ENCODE measurements around the gene MRTFB.
A peak's percentile ranks its signal among the peaks of the same experiment; 100 is the strongest.

Gene MRTFB

DNA sequence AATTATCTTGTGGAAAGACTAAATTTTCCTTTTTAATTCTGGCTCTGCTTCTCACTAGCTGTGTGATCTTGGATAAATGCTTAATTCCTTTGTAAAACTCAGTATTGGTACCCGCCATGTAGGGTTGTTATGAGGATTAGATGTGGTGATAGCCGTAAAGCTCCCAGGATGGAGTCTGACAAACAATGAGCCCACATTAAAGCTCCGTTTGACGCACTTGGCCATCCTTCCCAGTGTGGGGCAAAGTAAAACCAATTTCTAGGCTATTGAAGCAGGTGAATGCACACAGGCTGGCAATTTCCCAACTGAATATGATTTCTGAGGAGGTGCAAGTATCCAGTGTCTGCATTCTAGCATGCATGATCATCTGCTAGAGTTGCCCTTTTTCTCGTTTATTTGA lies 123.6 kb downstream of the MRTFB start:
- H3K27ac ChIP-seq, result no peak overlapping the region
- TF ChIP-seq, protein P1, sequence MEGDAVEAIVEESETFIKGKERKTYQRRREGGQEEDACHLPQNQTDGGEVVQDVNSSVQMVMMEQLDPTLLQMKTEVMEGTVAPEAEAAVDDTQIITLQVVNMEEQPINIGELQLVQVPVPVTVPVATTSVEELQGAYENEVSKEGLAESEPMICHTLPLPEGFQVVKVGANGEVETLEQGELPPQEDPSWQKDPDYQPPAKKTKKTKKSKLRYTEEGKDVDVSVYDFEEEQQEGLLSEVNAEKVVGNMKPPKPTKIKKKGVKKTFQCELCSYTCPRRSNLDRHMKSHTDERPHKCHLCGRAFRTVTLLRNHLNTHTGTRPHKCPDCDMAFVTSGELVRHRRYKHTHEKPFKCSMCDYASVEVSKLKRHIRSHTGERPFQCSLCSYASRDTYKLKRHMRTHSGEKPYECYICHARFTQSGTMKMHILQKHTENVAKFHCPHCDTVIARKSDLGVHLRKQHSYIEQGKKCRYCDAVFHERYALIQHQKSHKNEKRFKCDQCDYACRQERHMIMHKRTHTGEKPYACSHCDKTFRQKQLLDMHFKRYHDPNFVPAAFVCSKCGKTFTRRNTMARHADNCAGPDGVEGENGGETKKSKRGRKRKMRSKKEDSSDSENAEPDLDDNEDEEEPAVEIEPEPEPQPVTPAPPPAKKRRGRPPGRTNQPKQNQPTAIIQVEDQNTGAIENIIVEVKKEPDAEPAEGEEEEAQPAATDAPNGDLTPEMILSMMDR (conservative IDR thresholded peaks at IDR 0.05), result no peak

DNA sequence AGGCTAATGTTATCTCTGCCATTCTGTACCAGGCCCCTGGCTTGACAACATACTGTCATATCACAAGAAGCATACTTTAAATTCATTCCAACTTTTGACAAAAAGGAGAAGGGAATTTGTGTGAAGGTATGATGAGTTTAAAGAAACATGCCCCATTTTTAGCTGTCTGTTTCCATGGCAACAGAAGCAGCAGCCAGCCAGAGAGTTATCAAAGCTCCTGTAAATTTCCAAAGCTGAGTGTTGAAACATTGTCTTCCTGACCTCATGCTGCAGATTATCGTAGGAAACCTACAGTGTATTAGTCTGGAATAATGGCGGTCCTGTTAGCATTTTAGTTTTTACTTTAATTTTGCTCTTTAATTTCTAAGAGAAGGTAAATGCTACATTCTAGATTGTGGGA lies 124.9 kb downstream of the MRTFB start:
- peak overlapping the region; percentile 53 for H3K27ac ChIP-seq
- TF ChIP-seq, protein P1 (conservative IDR thresholded peaks at IDR 0.05), result no peak

DNA sequence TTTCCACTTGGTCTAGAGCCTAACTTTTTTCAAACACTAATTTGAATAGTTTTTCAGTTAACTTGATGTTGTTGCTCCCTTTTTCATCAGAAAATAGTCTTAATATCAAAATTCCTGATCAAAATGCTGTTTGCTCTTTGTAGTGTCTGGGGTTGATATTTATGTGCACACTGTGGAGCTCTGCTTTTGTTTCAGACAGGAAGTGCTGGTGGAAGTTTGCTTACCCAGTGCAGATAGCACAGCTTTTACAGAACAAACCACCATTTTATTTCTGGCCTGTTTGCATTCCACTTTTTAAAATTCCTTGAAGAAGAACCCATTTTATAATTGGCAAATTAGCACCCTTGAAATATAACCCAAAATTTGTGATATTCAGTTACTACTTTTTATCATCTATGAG lies 125.4 kb downstream of the MRTFB start:
- TF ChIP-seq, protein P1 (conservative IDR thresholded peaks at IDR 0.05), result no peak
- H3K27ac ChIP-seq, result peak overlapping the region; percentile 53

DNA sequence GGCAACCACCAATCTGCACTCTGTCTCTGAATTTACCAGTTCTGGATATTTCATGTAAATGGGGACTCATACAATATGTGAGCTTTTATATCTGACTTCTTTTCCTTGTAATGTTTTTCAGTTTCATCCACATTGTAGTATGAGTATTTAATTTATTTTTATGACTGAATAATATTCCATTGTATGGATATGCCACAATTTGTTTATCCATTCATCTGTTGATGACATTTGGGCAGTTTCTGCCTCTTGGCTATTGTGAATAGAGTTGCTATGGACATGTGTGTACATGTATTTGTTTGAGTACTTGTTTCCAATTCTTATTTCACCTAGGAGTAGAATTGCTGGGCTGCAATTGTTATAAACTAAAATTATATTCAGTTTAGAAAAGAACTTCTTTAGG lies 126.9 kb downstream of the MRTFB start:
- H3K27ac ChIP-seq, result no peak overlapping the region
- TF ChIP-seq, protein P1 (conservative IDR thresholded peaks at IDR 0.05), result no peak

DNA sequence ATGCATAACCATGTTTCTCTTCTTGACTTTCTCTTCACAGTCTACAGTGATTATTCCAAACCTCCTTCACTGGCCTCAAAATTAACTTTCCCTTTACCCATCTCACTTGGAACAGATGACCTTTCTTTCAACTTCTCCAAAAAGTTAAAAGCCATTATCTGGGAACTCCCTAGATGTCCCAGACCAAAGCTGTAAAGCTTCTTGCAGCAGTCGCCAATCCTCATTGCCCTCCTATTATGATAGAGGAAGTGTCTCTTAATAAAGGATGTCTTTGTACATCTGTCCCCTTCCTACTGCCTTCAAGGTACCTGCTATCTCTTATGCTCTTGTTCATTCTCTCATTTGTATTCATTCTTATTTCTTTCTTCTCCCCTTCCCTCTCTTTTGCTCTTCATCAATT lies 127.5 kb downstream of the MRTFB start:
- TF ChIP-seq, protein P1 (conservative IDR thresholded peaks at IDR 0.05), result no peak

DNA sequence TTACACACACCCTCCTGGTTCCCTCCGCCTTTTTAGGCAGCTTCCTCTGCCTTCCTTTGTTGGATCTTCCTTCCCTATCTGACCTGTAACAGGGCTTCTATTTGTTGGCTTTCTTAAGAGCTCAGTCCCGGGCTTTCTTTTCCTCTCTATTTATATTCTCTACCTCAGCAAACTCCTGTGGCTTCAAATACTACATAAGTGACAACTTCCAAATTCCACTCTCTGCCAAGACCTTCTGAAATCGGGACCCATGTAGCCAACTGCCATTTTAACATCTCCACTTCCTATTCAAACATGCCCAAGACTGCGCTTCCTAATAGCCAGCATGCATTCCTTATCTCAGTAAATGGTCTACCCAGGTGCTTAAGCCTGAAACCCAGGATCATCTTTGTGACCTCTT lies 128.1 kb downstream of the MRTFB start:
- TF ChIP-seq, protein P1 (conservative IDR thresholded peaks at IDR 0.05), result no peak
- H3K27ac ChIP-seq, result no peak overlapping the region

More for the DNA sequence above, 127.5 kb downstream of the MRTFB start:
- H3K27ac ChIP-seq, result no peak overlapping the region

DNA sequence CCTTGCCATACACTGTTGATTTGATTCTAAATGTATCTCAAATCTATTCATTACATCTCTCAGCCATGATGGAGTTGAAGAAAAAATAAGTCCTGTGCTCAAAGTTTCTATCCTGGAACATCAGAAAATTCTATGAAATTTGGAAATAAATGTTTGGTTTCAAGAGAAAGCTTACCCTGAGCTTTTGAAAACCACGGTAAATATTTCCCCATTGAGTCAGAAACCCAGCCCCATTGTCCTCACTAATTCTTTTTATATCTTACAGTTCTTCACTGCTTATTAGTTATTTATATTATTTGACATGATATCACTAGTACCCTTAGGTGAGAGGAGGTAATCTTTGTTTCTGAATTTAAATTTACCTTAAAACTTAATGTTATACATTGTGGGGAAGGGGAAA lies 128.5 kb downstream of the MRTFB start:
- H3K27ac ChIP-seq, result no peak overlapping the region
- TF ChIP-seq, protein P1 (conservative IDR thresholded peaks at IDR 0.05), result no peak

DNA sequence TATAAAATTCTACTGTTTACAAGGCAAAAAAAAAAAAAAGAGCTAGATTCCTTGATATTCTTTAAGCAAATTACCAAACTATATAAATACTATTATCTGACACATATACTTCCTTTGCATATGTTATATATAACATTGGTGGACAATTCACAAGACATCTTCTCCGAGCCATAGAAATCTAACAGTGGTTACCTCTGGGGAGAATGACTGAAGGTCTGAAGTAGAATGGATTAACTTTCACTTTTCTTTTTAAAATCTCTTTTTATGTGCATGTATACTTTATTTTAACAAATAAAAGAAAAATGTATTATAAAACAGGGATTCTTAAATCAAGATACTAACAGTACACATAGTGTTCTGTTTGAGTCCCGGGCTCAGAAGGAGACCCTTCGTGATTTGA lies 131.0 kb downstream of the MRTFB start:
- TF ChIP-seq, protein P1 (conservative IDR thresholded peaks at IDR 0.05), result no peak
- peak overlapping the region; percentile 69 for H3K27ac ChIP-seq

All from VCaP (cell line).